ENCODE data around the gene DNAH9.

DNA sequence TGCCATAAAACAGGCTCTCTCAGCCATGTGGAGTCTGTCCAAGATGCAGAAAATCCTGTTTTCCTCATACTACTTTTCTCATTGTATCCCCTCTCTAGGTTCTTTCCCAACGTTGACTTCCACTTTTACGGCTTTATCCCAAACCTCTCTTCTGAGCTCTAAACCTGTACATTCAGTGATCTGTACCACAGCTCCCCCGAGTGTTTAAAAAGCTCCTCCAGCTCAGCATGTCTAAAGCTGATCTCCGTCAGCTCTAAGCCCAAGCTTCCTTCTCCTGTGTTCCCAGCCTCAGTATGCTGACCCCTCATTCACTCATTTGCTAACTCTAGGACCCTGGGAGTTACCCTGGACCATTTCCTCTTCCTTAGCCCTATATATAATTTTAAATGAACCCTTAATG, 144.6 kb downstream of the DNAH9 start:
- no peak for TF ChIP-seq POLR2AphosphoS5 (IDR thresholded peaks at IDR 0.05)
- TF ChIP-seq, protein P1, sequence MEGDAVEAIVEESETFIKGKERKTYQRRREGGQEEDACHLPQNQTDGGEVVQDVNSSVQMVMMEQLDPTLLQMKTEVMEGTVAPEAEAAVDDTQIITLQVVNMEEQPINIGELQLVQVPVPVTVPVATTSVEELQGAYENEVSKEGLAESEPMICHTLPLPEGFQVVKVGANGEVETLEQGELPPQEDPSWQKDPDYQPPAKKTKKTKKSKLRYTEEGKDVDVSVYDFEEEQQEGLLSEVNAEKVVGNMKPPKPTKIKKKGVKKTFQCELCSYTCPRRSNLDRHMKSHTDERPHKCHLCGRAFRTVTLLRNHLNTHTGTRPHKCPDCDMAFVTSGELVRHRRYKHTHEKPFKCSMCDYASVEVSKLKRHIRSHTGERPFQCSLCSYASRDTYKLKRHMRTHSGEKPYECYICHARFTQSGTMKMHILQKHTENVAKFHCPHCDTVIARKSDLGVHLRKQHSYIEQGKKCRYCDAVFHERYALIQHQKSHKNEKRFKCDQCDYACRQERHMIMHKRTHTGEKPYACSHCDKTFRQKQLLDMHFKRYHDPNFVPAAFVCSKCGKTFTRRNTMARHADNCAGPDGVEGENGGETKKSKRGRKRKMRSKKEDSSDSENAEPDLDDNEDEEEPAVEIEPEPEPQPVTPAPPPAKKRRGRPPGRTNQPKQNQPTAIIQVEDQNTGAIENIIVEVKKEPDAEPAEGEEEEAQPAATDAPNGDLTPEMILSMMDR (IDR thresholded peaks at IDR 0.05) = no peak
- TF ChIP-seq EP300 (IDR thresholded peaks at IDR 0.05; ENCODE audit: low read depth) = no peak
- TF ChIP-seq POLR2A (IDR thresholded peaks at IDR 0.05) = no peak
